GM12878 (cell line): ENCODE results near the gene NFATC1. TPM values are rescaled to one million over a fixed set of nuclear protein-coding genes. Genes with fewer than 3 reads are reported as not detected.

Source experiments
- ATAC-seq: fragments of 200-7000 bp; cut with Tn5 transposase; 3 replicates; pipeline ENCODE4 v1.9.1; 2020; ENCODE audit warnings: mild to moderate bottlenecking, moderate library complexity
- BruUV-seq: library from RNA; stranded (reverse); fragments of 400-500 nt; replicated peaks from 2 replicates; lab custom pipeline; 2021; lab: Mats Ljungman, UMichigan
- CTCF ChIA-PET: fragments of 300-600 bp; sonication (Branson Sonifier 250); formaldehyde crosslinking; extraction: SDS; loops from one replicate; lab custom pipeline; 2021; ENCODE audit warnings: inconsistent platforms; lab: Yijun Ruan, JAX
- POLR2A ChIA-PET: fragments of 350-600 bp; formaldehyde crosslinking; extraction: SDS; loops from one replicate; lab custom pipeline; 2021; ENCODE audit warnings: inconsistent platforms; lab: Charles Lee
- RAD21 ChIA-PET: fragments of 300-600 bp; sonication (Branson Sonifier 250); formaldehyde crosslinking; loops from one replicate; lab custom pipeline; 2023; ENCODE audit warnings: antibody characterized with exemption; ENCODE audit not compliant: unreplicated experiment; lab: Charles Lee
- SMC1A ChIA-PET: fragments of 300-600 bp; sonication (Branson Sonifier 250); formaldehyde crosslinking; loops from one replicate; lab custom pipeline; 2023; ENCODE audit not compliant: unreplicated experiment, uncharacterized antibody; lab: Charles Lee
- DNase-seq: peaks from one replicate; pipeline ENCODE4 v3.0.0-alpha.2; 2011; ENCODE audit warnings: low read depth, low spot score
- FAIRE-seq: peaks from 3 replicates; lab custom pipeline; 2011; peaks lifted over from hg19 to GRCh38; lab: Jason Lieb, UNC
- H2AFZ ChIP-seq: 2 replicates; pipeline ENCODE4 v1.6.0; 2011; ENCODE audit warnings: low read depth, low read length, control low read depth; ENCODE audit not compliant: control insufficient read depth
- H3K27ac ChIP-seq: 2 replicates; pipeline ENCODE4 v1.5.1; 2011; ENCODE audit warnings: control low read depth; ENCODE audit not compliant: control insufficient read depth, insufficient read depth
- H3K27me3 ChIP-seq, 2 experiments: replicated peaks in 1 of 2; 2 replicates each; pipeline versions ENCODE4 v1.6.0 to v1.6.1; 2011; ENCODE audit warnings: low read length in 1 of 2; ENCODE audit not compliant: control insufficient read depth in 2 of 2, insufficient read depth in 2 of 2
- H3K36me3 ChIP-seq, 2 experiments: 2 replicates each; pipeline ENCODE4 v1.5.1; 2011; ENCODE audit warnings: low read length in 1 of 2; ENCODE audit not compliant: control insufficient read depth in 2 of 2, insufficient read depth in 2 of 2
- H3K4me1 ChIP-seq: 2 replicates; pipeline ENCODE4 v1.6.1; 2011; ENCODE audit warnings: mild to moderate bottlenecking, low read length, moderate library complexity, mixed read lengths; ENCODE audit not compliant: control insufficient read depth, insufficient read depth
- H3K4me2 ChIP-seq: 2 replicates; pipeline ENCODE4 v1.6.0; 2011; ENCODE audit warnings: control low read depth; ENCODE audit not compliant: control insufficient read depth, insufficient read depth
- H3K4me3 ChIP-seq: fragments of 200-600 bp; sonication (generic); 2 replicates; pipeline ENCODE4 v1.5.1; 2016
- H3K79me2 ChIP-seq: 2 replicates; pipeline ENCODE4 v1.6.0; 2011; ENCODE audit warnings: low read length; ENCODE audit not compliant: control insufficient read depth, insufficient read depth
- H3K9ac ChIP-seq: 2 replicates; pipeline ENCODE4 v1.8.0; 2011; ENCODE audit warnings: low read length, control low read depth, mixed read lengths; ENCODE audit not compliant: control insufficient read depth, insufficient read depth
- H3K9me3 ChIP-seq: replicated peaks from 3 replicates; pipeline ENCODE4 v1.5.1; 2011; ENCODE audit warnings: mild to moderate bottlenecking, low read length; ENCODE audit not compliant: control insufficient read depth, insufficient read depth
- H4K20me1 ChIP-seq: 2 replicates; pipeline ENCODE4 v1.6.0; 2011; ENCODE audit not compliant: control insufficient read depth, insufficient read depth
- ATF7 ChIP-seq: fragments of 450-650 bp; IDR thresholded peaks from 2 replicates; pipeline ENCODE4 v1.6.1; 2016; ENCODE audit warnings: low read depth, mild to moderate bottlenecking
- BACH1 ChIP-seq: fragments of 450-650 bp; IDR thresholded peaks from 2 replicates; pipeline ENCODE4 v1.6.1; 2017; ENCODE audit warnings: mild to moderate bottlenecking, borderline replicate concordance
- CHD2 ChIP-seq: IDR thresholded peaks from 2 replicates; pipeline ENCODE4 v1.6.1; 2011; ENCODE audit warnings: low read depth, low read length, improper control_type of control experiment, borderline replicate concordance
- ESRRA ChIP-seq: IDR thresholded peaks from 2 replicates; pipeline ENCODE4 v1.6.1; 2012; ENCODE audit warnings: mild to moderate bottlenecking, low read length, improper control_type of control experiment
- NFIC ChIP-seq: IDR thresholded peaks from 2 replicates; pipeline ENCODE4 v1.6.1; 2012; ENCODE audit warnings: low read depth, mild to moderate bottlenecking, inconsistent platforms, low read length, moderate library complexity
- RELA ChIP-seq: fragments of 450-650 bp; IDR thresholded peaks from 2 replicates; pipeline ENCODE4 v1.8.0; 2014; ENCODE audit warnings: borderline replicate concordance; ENCODE audit not compliant: partially characterized antibody
- RUNX3 ChIP-seq: IDR thresholded peaks from 2 replicates; pipeline ENCODE4 v1.6.1; 2012; ENCODE audit warnings: low read length, inconsistent platforms
- SKIL ChIP-seq: fragments of 450-650 bp; IDR thresholded peaks from 2 replicates; pipeline ENCODE4 v1.6.1; 2017; ENCODE audit warnings: mild to moderate bottlenecking, low read depth, inconsistent platforms; ENCODE audit not compliant: poor library complexity, severe bottlenecking
- ZNF622 ChIP-seq: fragments of 450-650 bp; IDR thresholded peaks from 2 replicates; pipeline ENCODE4 v1.6.1; 2017; ENCODE audit warnings: mild to moderate bottlenecking, inconsistent platforms
- WGBS: methylation state at CpG from one replicate; pipeline ENCODE4 v1.1.6; 2016; ENCODE audit warnings: low lambda C conversion rate; ENCODE audit not compliant: insufficient replicate concordance, insufficient coverage; ENCODE audit errors: missing lambda C conversion rate; 5-methylcytosine and 5-hydroxymethylcytosine counted together
- in situ Hi-C: fragments of 300-500 bp; cut with MboI; formaldehyde crosslinking; loops from 9 replicates; pipeline ENCODE4 v1.14.3; 2018; ENCODE audit warnings: mixed read lengths
- intact Hi-C: fragments of 100-400 bp; cut with micrococcal nuclease; formaldehyde crosslinking; loops from one replicate; pipeline ENCODE4 v1.14.2; 2022; ENCODE audit not compliant: unreplicated experiment
- polyA plus RNA-seq, 11 experiments: library from polyadenylated mRNA; depleted of rRNA in 4 of 11; unstranded in 6 of 11; stranded (reverse) in 5 of 11; fragments of >200 nt; fragmentation: Nextera tagmentation in 4 of 11; fragmentation: Illumina TruSeq in 1 of 11; extraction: Ambion mirVana in 4 of 11; extraction: Trizol in 1 of 11; gene quantifications; 1 replicate in 1 of 11; 2 replicates in 10 of 11; pipeline versions ENCODE4 v1.2.1 to v1.2.3, GENCODE V29; 2011 to 2016; ENCODE audit warnings: inconsistent platforms in 2 of 11, missing spikeins in 2 of 11, low read depth in 1 of 11
- total RNA-seq, 4 experiments: library from RNA; depleted of rRNA in 3 of 4; stranded (reverse); fragments of >200 nt in 3 of 4; fragmentation: Illumina TruSeq in 1 of 4; extraction: Trizol in 1 of 4; gene quantifications; 2 replicates each; pipeline versions ENCODE4 v1.2.1 to v1.2.3, GENCODE V29; 2013 to 2021

The NFATC1 gene
- total and polyA plus RNA-seq, 10 of the 15 experiments (the other 5 are each of a cell fraction or from before 2014, with no cell fraction given), result 0.84 to 20.8 (median 5.1) TPM

GRCh38 chr18:79510731-79511241, 115.1 kb downstream of the NFATC1 start:
- ChIA-PET CTCF (interaction anchor here (0.6 kb wide), 1 partner anchor 132 kb away, joined by 3 read pairs; no protein-coding TSS in a partner anchor), POLR2A (no interaction called here), RAD21 (no interaction called here), SMC1A (no interaction called here)
- TF ChIP-seq ESRRA (no peak), CHD2 (no peak), RUNX3 (no peak), SKIL (no peak), RELA (no peak), ZNF622 (no peak), NFIC (no peak), ATF7 (no peak), BACH1 (no peak)
- Histone ChIP-seq H3K27ac (no peak overlapping the region), H3K27me3 (no peaks in the 10 kb centered on the region), H3K9me3 (no peaks in the 10 kb centered on the region), H3K9ac (no peak overlapping the region), H2AFZ (no peak overlapping the region), H3K4me2 (no peak overlapping the region), H3K36me3 (no peaks in the 10 kb centered on the region; a peak in 1 of 4 replicates), H3K4me3 (no peak overlapping the region), H3K79me2 (no peaks in the 10 kb centered on the region), H3K4me1 (peaks cover 31% of the 10 kb centered on the region), H4K20me1 (no peaks in the 10 kb centered on the region)
- BruUV-seq, result no TSS peak
- in situ Hi-C loops (loop anchor here (10.0 kb wide), 1 partner anchor 106 kb away; no protein-coding TSS in a partner anchor), intact Hi-C loops (no loop called here)
- ATAC-seq (no peak), DNase-seq (no peak), FAIRE-seq (no peak)
- WGBS, result 93% methylated on average over 29 of the region's 36 CpGs
